Stimulated activated CD8-positive, alpha-beta memory T cell treated with anti-CD3 and anti-CD28 coated beads, Interleukin-7, amount 100 ng/mL, for 4 hours (primary cell): Measurements from ENCODE around the gene GABARAPL1.
"Not testable (repeated sequence)": the region's sequence is repeated elsewhere in the genome, so short reads cannot be mapped to it uniquely, and the experiment has no call there.

Experiments
- DNase-seq, 2 donors: peaks; one replicate each; pipeline ENCODE4 v3.0.0-alpha.2; 2020; ENCODE audit warnings: low read depth in 2 of 2

The GABARAPL1 gene

DNA sequence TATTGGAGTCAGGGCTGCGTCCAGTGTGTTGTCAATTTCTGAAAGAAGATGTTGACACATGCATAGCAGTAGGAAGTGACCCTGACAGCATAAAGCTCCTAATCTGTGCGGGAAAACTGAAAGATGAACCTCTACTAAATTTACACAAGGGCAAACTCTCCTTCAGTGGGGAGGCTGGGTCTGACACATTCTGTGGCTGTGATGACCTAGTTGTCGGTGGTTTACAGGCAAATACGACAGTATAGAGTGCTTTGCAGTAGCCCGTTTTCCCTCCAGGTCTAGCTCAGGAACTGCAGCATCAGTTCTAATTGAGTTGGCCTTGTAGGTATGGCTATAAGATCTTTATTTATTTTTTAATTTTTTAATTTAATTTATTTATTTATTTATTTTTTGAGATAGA is 14.8 kb upstream of the GABARAPL1 start:
- no peak for DNase-seq

DNA sequence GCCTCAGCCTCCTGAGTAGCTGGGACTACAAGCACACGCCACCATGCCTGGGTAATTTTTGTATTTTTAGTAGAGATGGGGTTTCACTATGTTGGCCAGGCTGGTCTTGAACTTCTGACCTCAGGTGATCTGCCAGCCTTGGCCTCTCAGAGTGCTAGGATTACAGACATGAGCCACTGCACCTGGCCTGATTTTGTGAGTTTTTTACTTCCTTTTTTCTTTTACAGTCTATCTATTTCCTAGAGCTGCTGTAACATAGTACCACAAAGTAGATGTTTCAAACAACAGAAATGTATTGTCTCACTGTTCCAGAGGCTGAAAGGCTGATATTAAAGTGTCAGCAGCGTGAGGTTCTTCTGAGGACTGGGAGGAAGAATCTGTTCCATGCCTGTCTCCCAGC is 8.2 kb upstream of the GABARAPL1 start:
- DNase-seq: not testable (repeated sequence)

DNA sequence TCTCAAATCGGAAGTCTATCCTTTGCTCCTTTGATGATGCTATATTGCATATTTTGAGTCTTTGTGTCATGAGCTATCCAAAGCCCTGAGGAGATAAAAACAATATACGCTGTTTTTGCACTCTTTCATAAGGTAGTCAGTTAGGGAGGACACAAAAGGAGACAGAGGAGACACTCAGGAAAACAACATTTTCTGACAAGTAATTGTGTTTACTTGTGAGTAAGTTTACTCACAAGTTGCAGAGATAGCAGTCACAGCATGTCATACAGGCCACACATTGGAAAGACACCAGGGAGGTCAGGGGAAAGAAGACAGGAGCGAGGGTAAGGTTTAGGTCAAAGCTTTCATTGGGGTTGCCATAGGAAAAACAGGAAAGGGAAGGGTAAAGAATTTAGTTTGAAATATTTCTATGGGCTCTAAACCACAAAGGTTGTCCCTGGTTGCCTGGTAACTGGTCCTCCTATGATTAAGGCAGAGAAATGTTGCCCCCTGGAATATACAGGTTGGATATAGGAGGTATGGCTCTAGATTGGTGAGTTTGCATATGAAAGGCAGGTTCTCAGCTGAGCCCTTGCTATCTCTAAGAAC is 7.4 kb upstream of the GABARAPL1 start:
- no peak for DNase-seq

DNA sequence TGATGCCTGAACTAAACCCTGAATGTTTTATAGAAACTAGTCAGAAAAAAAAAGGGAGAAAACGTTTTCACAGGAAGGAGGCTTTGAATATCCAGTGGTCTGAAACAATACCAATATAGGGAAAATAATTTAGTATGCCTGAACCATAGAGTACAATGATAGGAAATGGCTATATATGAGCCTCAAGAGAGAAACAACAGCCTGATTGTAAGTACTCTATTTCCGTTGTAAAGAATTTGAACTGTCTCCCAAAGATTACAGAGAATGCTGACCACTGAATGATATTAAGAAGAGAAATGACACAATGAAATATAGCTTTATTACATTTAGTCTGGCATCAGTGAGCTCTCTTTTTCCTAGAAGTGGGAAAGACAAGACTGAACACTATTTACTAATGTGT is 5.5 kb upstream of the GABARAPL1 start:
- no peak for DNase-seq

DNA sequence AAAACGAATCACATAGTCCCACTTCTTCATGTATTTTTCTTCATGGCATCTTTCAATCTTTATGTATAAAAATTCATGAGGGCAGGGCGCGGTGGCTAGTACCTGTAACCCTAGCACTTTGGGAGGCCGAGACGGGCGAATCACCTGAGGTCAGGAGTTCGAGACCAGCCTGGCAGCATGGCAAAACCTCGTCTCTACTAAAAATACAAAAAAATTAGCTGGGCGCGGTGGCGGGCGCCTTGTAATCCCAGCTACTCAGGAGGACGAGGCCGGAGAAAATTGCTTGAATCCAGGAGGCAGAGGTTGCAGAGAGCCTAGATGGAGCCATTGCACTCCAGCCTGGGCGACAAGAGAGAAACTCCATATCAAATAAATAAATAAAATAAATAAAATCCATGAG is 2.5 kb upstream of the GABARAPL1 start:
- no peak for DNase-seq

DNA sequence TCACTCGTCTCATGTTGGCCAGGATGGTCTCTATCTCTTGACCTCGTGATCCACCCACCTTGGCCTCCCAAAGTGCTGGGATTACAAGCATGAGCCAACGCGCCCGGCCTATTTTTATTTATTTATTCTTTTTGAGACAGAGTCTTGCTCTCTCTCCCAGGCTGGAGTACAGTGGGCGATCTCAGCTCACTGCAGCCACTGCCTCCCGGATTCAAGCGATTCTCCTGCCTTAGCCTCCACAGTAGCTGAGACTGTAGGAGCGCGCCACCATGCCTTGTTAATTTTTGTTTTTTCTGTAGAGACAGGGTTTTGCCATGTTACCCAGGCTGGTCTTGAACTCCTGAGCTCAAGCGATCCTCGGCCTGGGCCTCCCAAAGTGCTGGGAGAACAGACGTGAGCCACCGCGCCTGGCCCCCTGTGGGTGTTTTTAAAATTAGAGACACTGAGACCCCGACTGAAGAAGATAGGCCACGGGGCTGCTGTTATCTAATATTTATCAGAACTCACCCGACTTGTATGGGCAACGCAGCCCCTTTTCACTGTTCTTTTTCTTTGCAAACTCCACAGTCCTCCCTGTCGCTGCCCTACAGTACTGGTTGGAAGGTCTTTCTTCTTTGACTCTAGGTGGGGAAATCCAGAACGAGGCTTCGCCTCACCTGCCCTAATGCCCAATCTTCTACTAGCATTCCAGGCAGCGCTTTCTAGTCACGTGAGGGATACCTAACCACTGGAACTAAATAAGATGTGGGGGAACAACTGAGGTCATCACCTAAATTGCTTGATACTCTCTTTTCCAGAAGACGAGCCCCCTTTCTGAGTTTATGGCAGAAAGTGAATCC is 1.4 kb upstream of the GABARAPL1 start:
- DNase-seq: no peak

DNA sequence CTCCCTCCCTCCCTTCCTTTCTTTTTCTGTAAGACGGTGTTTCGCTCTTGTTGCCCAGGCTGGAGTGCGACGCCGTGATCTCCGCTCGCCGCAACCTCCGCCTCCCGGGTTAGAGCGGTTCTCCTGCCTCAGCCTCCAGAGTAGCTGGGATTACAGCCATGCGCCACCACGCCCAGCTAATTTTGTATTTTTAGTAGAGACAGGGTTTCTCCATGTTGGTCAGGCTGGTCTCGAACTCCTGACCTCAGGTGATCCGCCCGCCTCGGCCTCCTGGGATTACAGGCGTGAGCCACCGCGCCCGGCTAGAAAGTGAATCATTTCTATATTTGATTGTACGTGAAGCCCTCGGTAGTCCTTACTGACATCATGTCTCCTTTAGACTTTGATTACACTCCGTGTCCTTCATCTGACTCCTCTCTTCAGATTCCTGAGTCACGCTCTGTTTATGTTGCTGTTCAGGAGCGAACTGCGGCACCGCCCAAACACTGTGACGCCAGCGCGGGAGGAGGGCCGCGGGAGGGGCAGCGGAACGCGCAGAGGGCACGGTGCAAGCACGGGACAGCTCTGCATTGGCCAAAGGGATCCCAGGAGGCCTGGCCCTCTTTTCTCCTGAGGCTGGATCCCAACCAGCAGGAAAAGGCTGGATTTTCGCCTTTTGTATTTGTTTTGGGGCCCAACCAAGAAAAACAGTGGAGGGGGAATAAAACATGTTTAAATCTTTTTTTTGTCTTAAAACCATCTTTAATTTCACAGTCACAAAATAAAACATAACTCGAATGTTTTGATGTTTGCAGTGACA is 538 bp upstream of the GABARAPL1 start:
- peak; percentile 80 to 82 for DNase-seq

DNA sequence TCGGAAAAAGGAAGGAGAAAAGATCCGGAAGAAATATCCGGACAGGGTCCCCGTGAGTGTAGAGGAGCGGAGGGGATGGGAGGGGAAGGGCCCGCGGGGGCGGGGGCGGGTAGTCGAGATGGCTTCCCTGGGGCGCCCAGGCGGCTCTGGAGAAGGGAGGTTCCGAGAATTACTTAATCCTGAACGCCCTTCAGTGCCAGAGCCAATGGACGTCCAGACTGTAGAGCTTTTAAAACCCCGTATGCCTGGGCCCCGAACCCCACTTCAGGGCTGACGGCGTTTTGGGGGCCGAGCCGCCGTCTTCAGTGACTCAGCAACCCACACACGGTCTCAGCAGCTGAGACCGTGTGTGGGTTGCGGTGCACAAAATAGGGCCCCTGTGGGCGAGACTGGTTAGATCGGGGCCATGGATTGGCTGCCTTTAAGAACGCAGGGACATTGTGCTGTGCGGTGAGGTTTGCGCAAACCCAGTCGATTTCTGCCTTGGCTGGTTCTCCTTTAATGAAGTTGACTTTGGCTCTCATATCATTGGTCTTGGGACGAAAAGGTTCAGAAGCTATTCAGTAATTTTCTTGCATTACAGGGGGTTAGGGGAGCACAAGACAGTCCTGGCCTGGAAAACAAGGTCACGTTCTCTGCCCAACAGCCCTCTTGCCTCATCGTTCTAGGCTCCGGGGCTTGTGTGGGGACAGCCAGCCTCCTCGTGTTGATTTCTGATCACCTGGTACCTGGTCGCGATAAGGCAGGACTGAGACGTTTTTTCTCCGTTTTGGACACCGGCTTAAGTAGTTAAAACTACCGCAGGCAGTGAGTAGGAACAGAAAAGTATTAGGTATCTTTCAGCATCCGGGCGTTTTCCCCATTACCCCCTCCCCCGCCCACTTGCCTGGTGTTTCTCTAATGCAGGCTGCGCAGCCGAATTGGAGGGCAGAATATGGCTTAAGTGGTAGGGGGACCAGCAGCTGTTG is 775 bp downstream of the GABARAPL1 start:
- DNase-seq: peak; percentile 74 to 83

DNA sequence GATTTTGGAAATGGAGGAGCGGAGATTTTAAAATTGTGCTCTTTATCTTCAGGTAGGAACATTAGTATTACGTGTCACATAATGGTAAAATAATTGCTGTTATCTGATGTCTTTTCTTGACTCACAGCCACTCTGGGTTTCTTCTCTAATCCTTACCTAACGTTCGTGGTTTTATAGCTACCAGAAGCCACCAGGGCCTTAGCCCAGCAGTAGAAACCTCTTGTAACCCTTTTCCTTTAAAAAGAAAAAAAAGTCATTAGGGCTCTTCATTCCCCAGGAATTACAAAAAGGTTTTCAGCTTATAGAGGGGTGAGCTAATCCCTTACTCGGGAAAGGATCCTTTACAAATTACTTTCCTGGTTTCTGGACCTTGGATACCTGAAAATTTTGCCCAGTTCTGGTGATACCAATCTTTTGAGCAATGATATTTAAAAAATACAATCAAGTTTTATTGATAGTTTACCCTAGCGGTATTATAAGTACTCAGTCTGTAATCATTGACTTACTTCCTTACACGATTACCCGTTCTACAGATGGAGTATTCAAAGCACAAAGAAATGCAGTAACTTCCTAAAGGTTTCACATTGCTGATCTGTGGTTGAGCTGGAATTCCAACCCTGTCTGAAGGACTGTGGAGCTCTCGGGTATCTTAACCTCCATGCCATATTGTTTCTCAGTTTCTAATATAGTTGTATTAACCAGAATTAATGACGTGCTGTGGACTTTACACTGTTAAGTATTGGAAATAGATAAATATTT is 1.6 kb downstream of the GABARAPL1 start:
- DNase-seq: no peak

DNA sequence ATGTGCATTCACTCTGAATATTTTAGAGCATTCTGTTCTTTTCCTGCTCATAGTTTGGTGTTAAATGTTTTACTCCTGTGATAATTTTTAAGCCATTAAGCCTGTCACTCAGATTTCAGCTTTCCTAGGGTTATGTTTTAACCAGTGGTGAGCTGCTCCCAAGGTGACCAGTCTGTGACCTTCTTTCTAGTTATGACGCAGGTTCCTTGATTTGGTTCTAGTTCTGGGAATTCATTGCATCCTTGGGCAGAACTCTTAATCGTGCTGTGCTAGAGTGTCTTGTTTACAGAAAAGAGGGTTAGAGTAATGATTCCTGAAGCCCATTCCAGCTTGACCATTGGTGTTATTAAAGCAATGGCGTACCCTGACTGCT is 2.2 kb downstream of the GABARAPL1 start:
- no peak for DNase-seq

DNA sequence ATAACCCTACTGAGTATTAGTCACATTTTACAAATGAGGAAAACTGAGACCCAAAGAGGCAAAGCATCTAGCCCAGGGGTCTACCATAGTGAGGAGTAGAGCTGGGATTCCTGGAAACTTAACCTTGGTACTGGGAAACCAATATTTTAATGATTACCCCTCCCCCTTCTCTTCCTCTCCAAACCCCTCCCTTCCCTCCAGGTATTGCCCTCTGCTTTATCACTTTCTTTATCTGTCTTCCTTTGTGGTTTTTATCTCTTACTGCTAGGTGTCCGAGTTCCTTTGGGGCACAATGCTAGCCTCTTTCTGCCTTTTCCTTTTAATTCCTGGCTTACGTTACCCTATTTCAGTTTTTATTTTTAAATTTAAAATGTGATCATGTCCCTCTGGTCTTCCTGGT is 2.8 kb downstream of the GABARAPL1 start:
- no peak for DNase-seq

DNA sequence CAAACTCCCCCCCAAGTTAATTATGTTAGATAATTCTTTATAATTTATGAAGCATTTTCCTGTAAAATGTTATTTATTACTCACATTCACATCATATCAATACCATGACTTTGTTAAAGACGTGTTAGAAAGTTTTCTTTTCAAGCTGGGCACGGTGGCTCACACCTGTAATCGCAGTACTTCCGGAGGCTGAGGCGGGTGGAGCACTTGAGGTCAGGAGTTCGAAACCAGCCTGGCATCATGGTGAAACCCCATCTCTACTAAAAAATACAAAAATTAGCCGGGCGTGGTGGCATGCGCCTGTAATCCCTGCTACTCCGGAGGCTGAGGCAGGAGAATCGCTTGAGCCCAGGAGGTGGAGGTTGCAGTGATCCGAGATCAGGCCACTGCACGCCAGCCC is 3.3 kb downstream of the GABARAPL1 start:
- not testable (repeated sequence) for DNase-seq

DNA sequence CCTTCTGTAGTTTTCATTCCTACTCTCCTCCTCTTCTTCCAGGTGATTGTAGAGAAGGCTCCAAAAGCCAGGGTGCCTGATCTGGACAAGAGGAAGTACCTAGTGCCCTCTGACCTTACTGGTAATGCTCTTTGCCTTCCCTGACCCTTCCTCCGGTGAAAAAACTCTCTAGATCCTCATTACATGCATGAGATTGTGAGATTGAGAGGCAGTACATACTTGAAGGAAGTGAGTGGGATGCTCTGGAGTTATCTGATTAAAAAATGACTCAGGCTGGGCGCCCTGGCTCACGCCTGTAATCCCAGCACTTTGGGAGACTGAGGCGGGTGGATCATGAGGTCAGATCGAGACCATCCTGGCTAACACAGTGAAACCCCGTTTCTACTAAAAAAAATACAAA is 5.3 kb downstream of the GABARAPL1 start:
- DNase-seq: no peak

DNA sequence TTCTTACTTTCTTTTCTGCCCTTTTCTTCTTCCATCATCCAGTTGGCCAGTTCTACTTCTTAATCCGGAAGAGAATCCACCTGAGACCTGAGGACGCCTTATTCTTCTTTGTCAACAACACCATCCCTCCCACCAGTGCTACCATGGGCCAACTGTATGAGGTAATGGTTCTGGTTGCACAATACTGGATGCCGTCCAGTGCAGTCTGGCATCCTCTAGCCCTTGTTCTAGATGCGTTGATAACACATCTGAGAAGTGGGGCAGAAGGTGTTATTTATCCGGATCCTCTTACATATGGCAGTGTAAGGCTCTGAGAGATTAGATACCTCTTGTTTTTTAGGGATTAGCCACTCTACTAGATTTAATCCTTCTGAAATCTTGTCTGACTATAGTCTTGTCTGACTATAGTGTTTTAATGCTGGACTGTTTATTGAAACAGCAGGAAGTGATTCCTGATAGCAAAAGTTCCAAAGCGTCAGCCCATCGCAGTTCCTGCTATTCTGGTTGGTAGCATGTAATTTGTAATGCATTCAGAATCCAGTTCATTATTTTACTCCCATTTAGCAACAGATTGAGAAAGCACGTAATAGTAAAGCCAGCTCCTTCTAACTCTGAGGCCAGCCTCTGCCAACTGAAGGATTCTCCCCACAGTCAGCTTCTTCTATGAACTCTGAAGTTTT is 7.9 kb downstream of the GABARAPL1 start:
- DNase-seq: no peak

DNA sequence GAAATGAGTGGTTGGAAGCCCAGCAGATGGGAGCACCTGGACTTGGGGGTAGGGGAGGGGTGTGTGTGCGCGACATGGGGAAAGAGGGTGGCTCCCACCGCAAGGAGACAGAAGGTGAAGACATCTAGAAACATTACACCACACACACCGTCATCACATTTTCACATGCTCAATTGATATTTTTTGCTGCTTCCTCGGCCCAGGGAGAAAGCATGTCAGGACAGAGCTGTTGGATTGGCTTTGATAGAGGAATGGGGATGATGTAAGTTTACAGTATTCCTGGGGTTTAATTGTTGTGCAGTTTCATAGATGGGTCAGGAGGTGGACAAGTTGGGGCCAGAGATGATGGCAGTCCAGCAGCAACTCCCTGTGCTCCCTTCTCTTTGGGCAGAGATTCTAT is 9.2 kb downstream of the GABARAPL1 start:
- DNase-seq: no peak

DNA sequence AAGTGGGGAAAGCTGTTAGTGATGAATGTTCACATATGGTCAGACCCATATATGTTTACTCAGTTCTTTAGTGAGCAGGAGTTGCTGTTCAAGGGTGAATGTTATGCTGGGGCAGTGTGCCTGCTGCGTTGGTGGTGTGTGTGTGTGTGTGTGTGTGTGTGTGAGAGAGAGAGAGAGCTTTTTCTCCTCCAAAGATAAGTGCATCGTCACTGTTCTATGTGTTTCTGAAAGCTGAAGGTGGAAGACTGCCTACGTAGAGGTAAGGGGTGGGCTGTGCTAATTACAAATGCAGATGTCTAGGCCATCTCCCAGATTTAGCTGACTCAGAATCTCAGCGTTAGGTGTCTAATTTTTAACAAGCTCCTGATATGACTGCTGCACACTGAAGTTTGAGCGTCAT is 10.5 kb downstream of the GABARAPL1 start:
- no peak for DNase-seq

DNA sequence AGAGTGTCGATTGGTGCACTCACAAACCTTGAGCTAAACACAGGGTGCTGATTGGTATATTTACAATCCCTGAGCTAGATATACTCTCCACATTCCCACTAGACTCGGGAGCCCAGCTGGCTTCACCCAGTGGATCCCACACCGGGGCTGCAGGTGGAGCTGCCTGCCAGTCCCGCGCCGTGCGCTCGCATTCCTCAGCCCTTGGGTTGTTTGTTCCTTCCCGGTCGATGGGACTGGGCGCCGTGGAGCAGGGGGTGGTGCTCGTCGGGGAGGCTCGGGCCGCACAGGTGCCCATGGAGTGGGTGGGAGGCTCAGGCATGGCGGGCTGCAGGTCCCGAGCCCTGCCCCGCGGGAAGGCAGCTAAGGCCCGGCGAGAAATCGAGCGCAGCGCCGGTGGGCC is 12.7 kb downstream of the GABARAPL1 start:
- not testable (repeated sequence) for DNase-seq

DNA sequence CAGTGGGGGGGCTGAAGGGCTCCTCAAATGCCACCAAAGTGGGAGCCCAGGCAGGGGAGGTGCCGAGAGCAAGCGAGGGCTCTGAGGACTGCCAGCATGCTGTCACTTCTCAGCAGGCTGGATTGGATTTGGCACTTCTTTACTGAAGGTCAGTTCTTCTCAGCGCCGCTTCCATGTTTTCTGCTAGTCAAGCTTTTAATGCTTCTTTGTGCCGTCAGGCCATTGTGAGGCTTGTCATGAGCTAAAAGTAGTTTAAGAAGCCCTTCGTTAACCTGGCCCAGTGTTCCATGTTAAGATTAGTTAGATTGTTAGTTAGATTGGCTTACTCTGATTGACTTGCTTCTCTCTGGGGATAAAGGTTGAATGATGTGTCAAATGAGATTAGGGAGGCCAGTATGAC is 13.4 kb downstream of the GABARAPL1 start:
- DNase-seq: no peak

DNA sequence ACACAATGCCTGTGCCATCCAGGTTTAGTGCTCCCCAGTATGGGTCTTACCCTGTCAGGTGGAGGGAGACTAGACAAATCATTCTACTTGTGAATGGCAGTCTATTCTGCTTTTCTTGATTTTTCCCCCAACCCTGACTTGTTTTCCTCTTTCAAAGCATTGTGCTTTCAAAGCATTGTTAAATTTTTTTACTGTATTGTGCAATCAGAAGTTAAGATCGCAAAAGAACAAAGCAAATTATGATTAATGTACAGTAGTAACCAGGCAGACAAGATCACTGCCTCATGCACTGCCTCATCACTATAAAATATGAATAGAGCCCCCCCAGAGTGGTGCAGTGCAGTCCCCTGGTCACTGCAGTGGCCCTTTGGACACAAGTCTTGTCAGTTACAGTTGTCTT is 14.1 kb downstream of the GABARAPL1 start:
- DNase-seq: no peak

DNA sequence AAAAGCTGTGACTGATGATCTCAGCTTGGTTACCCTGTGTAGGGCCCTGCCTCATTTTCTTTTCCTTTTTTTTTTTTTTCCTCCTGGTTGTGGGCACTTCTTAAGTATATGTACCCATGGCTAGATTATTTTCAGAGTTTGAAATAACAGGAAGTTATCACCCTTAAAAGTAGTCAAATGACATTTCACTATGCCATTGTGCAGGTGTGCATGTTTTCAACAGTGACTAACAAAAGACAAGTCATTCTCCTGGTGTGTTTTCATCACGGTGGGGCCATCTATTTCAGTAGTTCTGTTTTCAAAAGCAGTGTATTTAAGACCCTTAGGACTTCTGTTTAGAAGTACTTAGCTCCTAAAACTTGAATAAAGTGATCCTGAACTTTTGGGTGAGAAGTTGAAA is 15.0 kb downstream of the GABARAPL1 start:
- DNase-seq: no peak
